ENCODE results near the gene CEP112. TPM values are rescaled to one million over a fixed set of nuclear protein-coding genes. Genes with fewer than 3 reads are reported as not detected.

Gene CEP112
- total RNA-seq, 4 donors from 2014 or later: 15.8 to 50.3 (median 20.2) TPM

DNA sequence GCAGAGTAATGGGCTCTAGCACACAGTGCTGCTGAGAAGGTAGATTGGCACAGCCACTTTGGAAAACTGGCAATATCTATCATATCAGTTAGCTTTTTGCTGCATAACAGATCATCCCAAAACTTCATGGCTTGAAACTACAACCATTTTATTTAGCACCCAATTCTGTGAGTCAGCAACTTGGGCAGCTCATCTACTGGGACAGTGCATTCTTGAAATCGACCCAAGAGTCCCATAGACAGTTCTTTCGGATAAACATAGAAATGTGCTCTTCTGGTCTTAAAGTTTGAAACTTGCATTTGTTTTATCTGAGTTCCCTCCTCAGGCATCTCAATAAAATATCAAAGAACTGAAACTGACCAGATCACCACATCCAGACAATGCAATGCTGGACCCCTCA, 76.7 kb downstream of the CEP112 start:
- no peak for DNase-seq (ENCODE audit: low spot score)
- no peak for ATAC-seq (ENCODE audit: low FRiP score)
- TF ChIP-seq, protein P1, sequence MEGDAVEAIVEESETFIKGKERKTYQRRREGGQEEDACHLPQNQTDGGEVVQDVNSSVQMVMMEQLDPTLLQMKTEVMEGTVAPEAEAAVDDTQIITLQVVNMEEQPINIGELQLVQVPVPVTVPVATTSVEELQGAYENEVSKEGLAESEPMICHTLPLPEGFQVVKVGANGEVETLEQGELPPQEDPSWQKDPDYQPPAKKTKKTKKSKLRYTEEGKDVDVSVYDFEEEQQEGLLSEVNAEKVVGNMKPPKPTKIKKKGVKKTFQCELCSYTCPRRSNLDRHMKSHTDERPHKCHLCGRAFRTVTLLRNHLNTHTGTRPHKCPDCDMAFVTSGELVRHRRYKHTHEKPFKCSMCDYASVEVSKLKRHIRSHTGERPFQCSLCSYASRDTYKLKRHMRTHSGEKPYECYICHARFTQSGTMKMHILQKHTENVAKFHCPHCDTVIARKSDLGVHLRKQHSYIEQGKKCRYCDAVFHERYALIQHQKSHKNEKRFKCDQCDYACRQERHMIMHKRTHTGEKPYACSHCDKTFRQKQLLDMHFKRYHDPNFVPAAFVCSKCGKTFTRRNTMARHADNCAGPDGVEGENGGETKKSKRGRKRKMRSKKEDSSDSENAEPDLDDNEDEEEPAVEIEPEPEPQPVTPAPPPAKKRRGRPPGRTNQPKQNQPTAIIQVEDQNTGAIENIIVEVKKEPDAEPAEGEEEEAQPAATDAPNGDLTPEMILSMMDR (IDR thresholded peaks at IDR 0.05): no peak

DNA sequence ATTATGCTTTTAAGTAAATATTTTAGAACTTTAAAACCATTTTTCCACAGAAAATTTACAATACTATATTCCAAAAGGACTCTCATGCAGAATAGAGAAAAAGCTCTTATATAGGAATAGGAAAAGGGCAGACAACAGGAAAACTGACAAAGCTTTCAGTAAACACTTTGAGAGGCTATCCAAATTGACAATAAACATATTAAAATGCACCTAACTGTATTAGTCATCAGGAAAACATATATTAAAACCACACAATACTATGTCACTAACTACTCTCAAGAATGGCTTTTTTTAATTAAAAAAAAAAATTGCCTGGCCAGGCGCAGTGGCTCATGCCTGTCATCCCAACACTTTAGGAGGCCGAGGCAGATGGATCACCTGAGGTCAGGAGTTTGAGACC, 77.3 kb downstream of the CEP112 start:
- ATAC-seq (ENCODE audit: low FRiP score): no peak
- no peak for DNase-seq (ENCODE audit: low spot score)
- TF ChIP-seq, protein P1 (IDR thresholded peaks at IDR 0.05): no peak

DNA sequence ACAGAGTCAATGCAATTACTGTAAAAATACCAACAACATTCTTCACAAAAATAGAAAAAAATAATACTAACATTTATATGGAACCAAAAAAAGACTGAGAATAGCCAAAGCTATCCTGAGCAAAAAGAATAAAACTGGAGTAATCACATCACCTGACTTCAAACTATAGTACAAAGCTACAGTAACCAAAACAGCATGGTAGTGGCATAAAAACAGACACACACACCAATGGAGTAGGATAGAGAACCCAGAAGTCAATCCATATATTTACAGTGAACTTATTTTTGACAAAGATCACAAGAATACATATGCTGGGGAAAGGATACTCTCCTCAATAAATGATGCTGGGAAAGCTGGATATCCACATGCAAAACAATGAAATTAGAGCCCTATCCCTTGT, 84.2 kb downstream of the CEP112 start:
- TF ChIP-seq, protein P1 (IDR thresholded peaks at IDR 0.05): no peak
- no peak for ATAC-seq (ENCODE audit: low FRiP score)
- no peak for DNase-seq (ENCODE audit: low spot score)

GRCh38 chr17:66098040-66098439, 93.9 kb downstream of the CEP112 start:
- ATAC-seq (ENCODE audit: low FRiP score) (no peak), DNase-seq (ENCODE audit: low spot score) (no peak)
- TF ChIP-seq, protein P1 (IDR thresholded peaks at IDR 0.05): no peak

DNA sequence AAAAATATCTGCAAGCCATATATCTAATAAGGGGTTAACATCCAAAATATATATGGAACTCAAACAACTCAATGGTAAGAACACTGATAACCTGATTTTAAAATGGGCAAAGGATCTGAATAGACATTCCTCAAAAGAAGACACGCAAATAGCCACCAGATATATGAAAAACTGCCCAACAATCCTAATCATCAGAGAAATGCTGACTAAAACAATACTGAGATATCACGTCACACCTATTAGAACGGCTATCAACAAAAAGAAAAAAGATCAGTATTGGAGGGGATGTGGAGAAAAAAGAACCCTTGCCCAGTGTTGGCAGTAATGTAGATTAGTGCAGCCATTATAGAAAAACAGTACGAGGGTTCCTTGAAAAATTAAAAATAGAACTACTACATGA, 97.2 kb downstream of the CEP112 start:
- TF ChIP-seq, protein P1 (IDR thresholded peaks at IDR 0.05): no peak
- DNase-seq (ENCODE audit: low spot score): no peak
- ATAC-seq (ENCODE audit: low FRiP score): no peak

DNA sequence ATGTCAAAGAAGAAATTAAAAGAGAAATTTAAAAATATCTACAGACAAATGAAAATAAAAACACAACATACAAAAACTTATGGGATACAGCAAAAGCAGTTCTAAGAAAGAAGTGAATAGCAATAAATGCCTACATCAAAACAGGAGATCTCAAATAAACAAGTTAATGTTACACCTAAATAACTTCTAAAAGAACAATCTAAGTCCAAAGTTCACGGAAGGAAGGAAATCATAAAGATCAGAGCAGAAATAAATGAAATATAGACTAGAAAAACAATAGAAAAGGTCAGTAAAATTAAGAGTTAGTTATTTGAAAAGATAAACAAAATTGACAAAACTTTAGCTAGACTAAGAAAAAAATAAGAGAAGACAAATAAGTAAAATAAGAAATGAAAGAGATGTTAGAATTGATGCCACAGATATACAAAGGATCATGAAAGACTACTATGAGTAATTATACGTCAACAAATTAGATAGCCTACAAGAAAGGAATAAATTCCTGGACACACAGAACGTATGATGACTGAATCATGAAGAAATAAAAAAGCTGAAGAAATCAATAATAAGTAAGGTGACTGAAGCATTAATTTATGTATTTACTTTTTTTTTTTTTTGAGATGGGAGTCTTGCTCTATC, 100.4 kb downstream of the CEP112 start:
- TF ChIP-seq, protein P1 (IDR thresholded peaks at IDR 0.05): no peak
- ATAC-seq (ENCODE audit: low FRiP score) (no peak), DNase-seq (ENCODE audit: low spot score) (no peak)

DNA sequence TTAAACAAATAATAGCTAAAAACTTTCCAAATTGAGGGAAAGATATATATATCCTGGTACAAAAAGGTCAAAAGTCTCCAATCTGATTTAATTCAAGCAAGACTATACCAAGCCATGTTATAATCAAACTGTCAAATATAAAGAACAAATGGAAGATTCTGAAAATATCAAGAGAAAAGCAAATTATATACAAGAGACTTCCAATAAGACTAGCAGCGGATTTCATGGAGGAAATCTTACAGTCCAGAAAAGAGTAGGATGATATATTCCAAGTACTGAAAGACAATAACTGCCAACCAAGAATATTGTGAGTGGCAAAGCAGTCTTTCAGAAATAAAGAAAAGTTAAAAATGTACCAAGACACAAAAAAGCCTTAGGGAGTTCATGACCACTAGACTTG, 102.2 kb downstream of the CEP112 start:
- DNase-seq (ENCODE audit: low spot score): no peak
- TF ChIP-seq, protein P1 (IDR thresholded peaks at IDR 0.05): no peak
- ATAC-seq (ENCODE audit: low FRiP score): no peak
